RWPE2 (cell line): Measurements from ENCODE around the gene SCFD2.

Experiments used
- ATAC-seq: fragments of 200-7000 bp; cut with Tn5 transposase; 3 replicates; pipeline ENCODE4 v1.9.1; 2021; ENCODE audit warnings: low read depth
- DNase-seq: peaks from one replicate; pipeline ENCODE4 v3.0.0-alpha.2; 2020; ENCODE audit warnings: low spot score
- H3K27ac ChIP-seq: fragments of 450-650 bp; 2 replicates; pipeline ENCODE4 v1.5.1; 2017; ENCODE audit warnings: mild to moderate bottlenecking; ENCODE audit not compliant: poor library complexity, severe bottlenecking
- H3K27me3 ChIP-seq: fragments of 250-450 bp; sonication (Bioruptor Pico); 2 replicates; pipeline ENCODE4 v1.5.1; 2021; ENCODE audit warnings: mild to moderate bottlenecking, moderate library complexity; ENCODE audit not compliant: insufficient read depth, poor library complexity, severe bottlenecking
- H3K36me3 ChIP-seq: fragments of 250-450 bp; sonication (Bioruptor Pico); 2 replicates; pipeline ENCODE4 v1.5.1; 2020; ENCODE audit warnings: low read depth, mild to moderate bottlenecking, moderate library complexity
- H3K4me1 ChIP-seq: fragments of 250-450 bp; sonication (Bioruptor Pico); 2 replicates; pipeline ENCODE4 v1.5.1; 2021; ENCODE audit warnings: mild to moderate bottlenecking, moderate library complexity; ENCODE audit not compliant: insufficient read depth, poor library complexity, severe bottlenecking
- H3K4me3 ChIP-seq: fragments of 250-450 bp; sonication (Bioruptor Pico); 2 replicates; pipeline ENCODE4 v1.5.1; 2021; ENCODE audit warnings: mild to moderate bottlenecking, moderate library complexity; ENCODE audit not compliant: severe bottlenecking
- H3K9me3 ChIP-seq: fragments of 250-450 bp; sonication (Bioruptor Pico); 2 replicates; pipeline ENCODE4 v1.5.1; 2021; ENCODE audit warnings: mild to moderate bottlenecking, moderate library complexity; ENCODE audit not compliant: severe bottlenecking
- TF ChIP-seq, protein P1 (sequence below): fragments of 450-650 bp; IDR thresholded peaks from one replicate; pipeline ENCODE4 v1.5.1; 2017; ENCODE audit warnings: mild to moderate bottlenecking, moderate library complexity; ENCODE audit not compliant: poor library complexity, severe bottlenecking

Gene SCFD2

DNA sequence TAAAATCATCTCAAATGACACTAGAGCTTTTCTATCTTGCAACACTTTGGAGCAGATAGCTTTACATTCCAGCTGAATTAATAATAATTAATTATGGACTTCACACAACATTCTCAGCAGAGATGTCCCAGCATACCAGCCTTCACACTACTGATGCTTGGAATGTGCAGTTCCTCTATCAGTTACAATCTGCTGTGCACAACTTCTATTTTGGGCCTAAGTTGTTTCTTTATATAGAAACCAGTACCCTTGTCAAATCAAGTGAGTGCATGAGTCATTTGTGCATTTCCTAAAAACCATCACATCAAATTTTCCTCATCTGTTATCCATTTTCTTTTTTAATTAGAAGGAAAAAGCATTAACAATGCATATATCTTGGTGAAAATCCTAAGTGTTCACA, 512.5 kb downstream of the SCFD2 start:
- no peaks in the 10 kb centered on the region for H3K27me3 ChIP-seq
- H3K4me1 ChIP-seq: no peaks in the 10 kb centered on the region
- H3K36me3 ChIP-seq: no peaks in the 10 kb centered on the region
- no peak overlapping the region for H3K4me3 ChIP-seq
- no peak overlapping the region for H3K27ac ChIP-seq
- DNase-seq (no peak), ATAC-seq (peak; percentile 27; the same call in 1 of the 3 replicates)
- no peaks in the 10 kb centered on the region for H3K9me3 ChIP-seq
- TF ChIP-seq, protein P1, sequence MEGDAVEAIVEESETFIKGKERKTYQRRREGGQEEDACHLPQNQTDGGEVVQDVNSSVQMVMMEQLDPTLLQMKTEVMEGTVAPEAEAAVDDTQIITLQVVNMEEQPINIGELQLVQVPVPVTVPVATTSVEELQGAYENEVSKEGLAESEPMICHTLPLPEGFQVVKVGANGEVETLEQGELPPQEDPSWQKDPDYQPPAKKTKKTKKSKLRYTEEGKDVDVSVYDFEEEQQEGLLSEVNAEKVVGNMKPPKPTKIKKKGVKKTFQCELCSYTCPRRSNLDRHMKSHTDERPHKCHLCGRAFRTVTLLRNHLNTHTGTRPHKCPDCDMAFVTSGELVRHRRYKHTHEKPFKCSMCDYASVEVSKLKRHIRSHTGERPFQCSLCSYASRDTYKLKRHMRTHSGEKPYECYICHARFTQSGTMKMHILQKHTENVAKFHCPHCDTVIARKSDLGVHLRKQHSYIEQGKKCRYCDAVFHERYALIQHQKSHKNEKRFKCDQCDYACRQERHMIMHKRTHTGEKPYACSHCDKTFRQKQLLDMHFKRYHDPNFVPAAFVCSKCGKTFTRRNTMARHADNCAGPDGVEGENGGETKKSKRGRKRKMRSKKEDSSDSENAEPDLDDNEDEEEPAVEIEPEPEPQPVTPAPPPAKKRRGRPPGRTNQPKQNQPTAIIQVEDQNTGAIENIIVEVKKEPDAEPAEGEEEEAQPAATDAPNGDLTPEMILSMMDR: no peak

GRCh38 chr4:52852711-52853110, 513.1 kb downstream of the SCFD2 start:
- TF ChIP-seq, protein P1: no peak
- DNase-seq: no peak
- no peak for ATAC-seq
- H3K27me3 ChIP-seq: no peaks in the 10 kb centered on the region
- H3K4me1 ChIP-seq: no peaks in the 10 kb centered on the region
- no peaks in the 10 kb centered on the region for H3K36me3 ChIP-seq
- H3K4me3 ChIP-seq: no peak overlapping the region
- H3K27ac ChIP-seq: no peak overlapping the region
- no peaks in the 10 kb centered on the region for H3K9me3 ChIP-seq

- ATAC-seq: no peak
Measured at GRCh38 chr4:52852041-52852440, 513.8 kb downstream of the SCFD2 start.

DNA sequence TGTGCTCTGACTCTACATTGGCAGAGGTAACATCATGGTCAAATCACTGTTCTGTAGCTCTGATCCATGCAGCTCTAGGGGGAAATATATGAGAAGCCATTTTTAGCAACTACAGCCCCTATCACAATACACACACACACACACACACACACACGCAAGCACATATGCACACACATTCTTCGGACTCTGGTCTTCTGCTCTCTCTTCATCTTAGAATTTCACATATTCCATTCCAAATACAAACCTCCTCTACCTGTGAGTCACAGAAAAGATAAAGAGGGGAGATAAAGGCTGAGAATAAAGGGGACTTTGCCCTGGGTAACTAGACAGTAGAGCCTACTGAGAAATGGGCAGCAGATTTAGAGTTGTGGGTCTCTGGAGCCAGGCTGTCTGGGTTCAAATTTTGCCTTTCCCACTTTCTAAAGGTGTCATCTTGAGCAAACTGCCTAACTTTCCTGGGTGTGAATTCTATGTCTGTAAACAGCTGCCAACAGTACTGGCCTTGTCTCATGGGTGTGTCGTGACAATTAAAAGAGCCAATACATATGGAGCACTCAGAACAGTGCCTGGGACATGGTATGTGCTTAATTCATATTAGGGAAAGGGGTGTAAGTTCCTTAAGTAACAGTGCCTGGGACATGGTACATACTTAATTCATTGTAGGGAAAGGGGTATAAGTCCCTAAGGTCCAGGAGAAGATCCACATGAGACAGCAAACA, 515.3 kb downstream of the SCFD2 start:
- no peaks in the 10 kb centered on the region for H3K27me3 ChIP-seq
- no peak overlapping the region for H3K27ac ChIP-seq
- H3K4me3 ChIP-seq: no peak overlapping the region
- DNase-seq (no peak), ATAC-seq (no peak)
- TF ChIP-seq, protein P1: no peak
- no peaks in the 10 kb centered on the region for H3K36me3 ChIP-seq
- H3K4me1 ChIP-seq: no peaks in the 10 kb centered on the region
- H3K9me3 ChIP-seq: no peaks in the 10 kb centered on the region

More at GRCh38 chr4:52852041-52852440, 513.8 kb downstream of the SCFD2 start:
- Histone ChIP-seq H3K4me3 (no peak overlapping the region), H3K4me1 (no peaks in the 10 kb centered on the region), H3K36me3 (no peaks in the 10 kb centered on the region), H3K27me3 (no peaks in the 10 kb centered on the region), H3K9me3 (no peaks in the 10 kb centered on the region), H3K27ac (no peak overlapping the region)
- TF ChIP-seq, protein P1: no peak
- DNase-seq: no peak

- Histone ChIP-seq H3K9me3 (no peaks in the 10 kb centered on the region), H3K27me3 (no peaks in the 10 kb centered on the region), H3K27ac (no peak overlapping the region), H3K36me3 (no peaks in the 10 kb centered on the region), H3K4me3 (no peak overlapping the region), H3K4me1 (no peaks in the 10 kb centered on the region)
- no peak for DNase-seq
- ATAC-seq: no peak
- TF ChIP-seq, protein P1: no peak
Measured at GRCh38 chr4:52848254-52848653, 517.6 kb downstream of the SCFD2 start.
